Activated CD8-positive, alpha-beta memory T cell treated with anti-CD3 and anti-CD28 coated beads for 4 hours (primary cell): ENCODE data around the gene IFNA7.
"Not testable (repeated sequence)": the region's sequence is repeated elsewhere in the genome, so short reads cannot be mapped to it uniquely, and the experiment has no call there.

ENCODE experiments used
- DNase-seq, 2 donors: peaks; one replicate each; pipeline ENCODE4 v3.0.0-alpha.2; 2020; ENCODE audit warnings: low read depth in 2 of 2

IFNA7 gene

DNA sequence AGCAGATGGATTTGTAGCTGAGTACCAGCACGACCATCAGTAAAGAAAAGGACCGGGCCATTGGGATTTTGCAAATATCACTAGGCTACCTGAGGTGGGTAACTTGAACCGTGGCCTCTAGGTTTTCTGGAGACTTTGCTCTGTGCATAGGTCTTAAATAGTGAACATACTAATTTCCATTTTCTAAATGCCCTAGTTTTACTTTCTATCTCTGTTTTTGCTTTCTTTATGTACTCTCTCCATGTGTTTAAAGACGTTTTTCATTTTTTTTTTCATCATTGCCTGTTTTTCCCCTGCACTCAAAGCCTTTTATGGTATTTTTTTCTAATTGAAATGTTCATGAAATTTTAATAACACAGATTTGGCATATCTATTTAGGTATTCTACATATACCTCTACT, at the start of gene IFNA7:
TSS of gene IFNA7 (minus strand) at position 101 of the 400 bp plus-strand sequence. CDS start at position 61, 40 bp downstream.
- not testable (repeated sequence) for DNase-seq

DNA sequence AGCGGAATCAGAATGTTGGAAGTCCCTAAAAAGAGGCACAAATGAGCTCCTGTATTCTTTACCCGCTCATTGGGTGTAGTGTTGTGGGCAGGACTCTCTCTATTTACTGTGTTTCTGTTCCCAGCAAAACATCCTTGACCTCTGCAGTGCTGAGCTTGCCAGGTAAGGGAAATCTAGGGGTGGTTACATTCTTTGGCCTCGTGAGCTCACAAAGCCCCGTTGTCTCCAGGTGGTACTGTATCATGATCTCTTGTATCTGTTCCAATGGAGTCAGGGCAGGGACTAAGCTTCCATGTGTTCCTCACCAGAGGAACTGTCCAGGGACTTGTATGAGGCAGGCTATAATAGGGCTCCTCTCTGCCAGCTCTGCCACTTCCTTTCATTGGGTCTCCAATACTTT, 49.6 kb upstream of the IFNA7 start:
- no peak for DNase-seq

DNA sequence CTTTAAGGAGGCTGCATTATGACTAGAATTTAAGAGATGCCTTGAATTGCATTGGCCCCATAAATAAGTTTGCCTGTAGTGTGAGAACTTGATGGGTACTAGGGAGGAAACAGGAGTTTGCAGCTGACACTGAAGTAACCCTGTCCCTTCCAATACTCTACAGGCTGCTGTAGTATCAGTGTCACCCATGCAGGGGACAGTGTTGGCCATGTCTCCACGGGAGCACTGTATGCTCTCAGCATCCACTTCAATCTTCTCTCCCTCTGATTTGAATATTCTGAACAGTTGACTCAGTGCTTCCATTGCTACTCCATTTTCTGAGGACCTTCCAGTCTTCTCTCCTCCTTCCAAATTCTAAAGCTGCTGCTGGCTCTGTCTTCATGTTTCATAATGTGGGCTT, 49.2 kb upstream of the IFNA7 start:
- no peak for DNase-seq

DNA sequence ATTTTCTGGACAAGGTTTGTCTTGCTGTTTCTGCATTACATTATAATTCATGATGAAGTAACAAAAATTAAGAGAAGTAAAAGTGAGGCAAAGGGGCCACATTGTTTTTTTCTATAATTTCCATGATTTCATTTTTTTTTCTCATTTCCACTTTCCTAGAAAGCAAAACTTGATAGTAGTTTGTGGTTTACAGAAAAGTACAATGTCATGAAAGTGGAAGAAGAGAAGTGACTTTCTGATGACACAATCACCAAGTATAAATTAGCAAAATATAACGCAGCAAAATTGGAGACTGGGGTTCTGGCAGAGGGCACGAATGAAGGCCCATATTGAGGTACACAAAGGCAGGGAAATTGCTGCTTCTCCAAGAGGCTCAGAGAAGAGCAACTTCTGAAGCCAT, 42.8 kb upstream of the IFNA7 start:
- DNase-seq = no peak

DNA sequence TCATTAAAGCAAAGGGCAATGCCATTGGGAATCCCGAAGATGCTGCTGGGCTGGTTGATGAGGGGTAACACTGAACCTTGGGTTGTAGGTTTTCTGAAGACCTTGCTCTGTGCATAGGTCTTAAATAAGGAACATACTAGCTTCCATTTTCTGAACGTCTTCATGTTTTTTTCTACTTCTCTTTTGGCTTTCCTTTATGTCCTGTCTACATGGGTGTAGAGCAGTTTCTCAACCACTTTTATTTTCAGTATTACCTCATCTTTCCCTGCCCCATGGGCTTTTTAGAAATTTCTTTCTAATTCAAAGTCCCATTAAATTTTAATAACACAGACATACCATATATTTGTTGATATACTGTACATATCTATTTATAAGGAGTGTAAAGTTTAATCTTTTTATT, 37.9 kb upstream of the IFNA7 start, which contains the start of gene IFNA14:
TSS of gene IFNA14 (minus strand) at position 95 of the 400 bp plus-strand sequence. CDS start at position 25, 70 bp downstream.
- DNase-seq = no peak

DNA sequence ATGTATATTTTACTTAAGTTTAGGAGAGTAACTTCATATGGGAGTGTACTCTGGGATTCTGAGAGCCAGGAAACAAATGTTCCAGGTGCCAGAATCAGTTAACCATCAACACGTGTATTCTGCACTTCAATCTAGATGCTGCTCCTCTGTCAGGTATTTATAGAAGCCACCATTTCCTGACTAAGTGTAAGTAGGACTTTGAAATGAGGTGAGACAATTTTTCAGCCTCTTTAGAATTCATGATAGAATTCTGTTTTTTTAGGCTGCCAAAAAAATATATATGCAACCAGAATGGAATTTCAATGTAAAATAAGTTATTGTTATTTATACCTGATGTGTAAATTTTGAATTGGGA, 34.3 kb upstream of the IFNA7 start:
- not testable (repeated sequence) for DNase-seq

DNA sequence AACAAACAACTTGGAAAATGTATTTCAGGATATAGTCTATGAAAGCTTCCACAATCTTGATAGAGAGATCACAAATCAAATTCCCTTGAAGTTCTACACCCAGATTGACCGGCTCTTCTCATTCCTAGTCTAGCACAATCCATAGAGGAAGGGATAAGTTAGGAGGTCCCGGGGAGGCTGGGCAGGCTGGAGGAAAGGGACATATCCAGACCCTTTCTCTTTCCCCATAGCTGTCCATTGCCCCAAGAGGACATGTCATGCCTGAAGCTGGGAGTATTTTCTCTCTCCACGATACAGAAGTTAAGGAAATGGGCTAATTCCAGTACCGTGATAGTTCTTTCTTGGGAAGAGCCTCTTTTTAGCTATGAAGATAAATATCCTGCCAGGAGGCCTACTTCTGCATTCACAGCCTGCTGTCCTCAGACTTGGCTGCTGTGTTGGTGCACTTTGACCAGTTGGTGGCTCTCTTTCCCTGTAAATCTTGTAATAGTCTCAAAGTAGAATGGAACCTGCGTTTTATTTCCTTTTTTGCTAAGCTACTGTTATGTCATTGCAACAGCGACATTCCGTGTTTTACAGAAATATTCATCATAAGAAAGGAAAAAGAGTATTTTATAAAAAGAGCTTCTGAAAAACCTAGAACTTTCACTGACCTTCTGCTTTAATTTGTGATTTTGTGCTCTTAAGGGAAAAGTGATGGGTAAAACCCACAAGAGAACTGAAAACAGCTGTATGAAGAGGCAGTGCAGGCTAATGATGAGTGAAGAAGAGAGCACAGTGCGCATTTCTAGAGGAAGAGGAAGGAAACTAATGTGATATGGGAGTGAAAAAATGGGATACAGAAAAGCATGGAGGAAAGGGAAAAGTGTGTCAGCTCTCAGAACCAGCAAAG, 33.7 kb upstream of the IFNA7 start:
- not testable (repeated sequence) for DNase-seq

DNA sequence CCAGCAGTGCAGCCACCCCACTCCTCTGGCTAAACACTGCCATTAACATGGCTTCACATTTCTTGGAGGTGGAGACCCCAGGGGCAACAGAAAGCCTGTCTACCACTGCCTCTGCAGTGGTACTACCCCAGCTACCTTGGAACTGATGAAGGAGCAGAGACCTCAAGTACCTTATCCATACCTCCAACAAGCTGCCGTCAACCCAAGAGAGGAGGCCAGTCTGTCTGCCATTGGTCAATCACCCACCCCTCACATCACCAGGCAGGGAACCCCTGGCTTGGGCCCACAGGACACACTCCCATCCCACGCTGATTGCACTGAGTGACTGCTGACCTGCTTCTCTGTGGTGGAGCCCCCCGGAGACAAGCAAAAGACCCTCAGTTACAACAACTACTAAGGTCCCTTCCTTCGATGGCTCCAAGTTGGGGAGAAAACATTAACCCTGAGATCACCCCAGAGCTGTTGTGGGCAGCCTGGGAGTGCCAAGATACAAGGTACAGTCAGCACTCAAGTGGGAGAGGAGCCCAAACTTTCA, 32.2 kb upstream of the IFNA7 start:
- DNase-seq = no peak

DNA sequence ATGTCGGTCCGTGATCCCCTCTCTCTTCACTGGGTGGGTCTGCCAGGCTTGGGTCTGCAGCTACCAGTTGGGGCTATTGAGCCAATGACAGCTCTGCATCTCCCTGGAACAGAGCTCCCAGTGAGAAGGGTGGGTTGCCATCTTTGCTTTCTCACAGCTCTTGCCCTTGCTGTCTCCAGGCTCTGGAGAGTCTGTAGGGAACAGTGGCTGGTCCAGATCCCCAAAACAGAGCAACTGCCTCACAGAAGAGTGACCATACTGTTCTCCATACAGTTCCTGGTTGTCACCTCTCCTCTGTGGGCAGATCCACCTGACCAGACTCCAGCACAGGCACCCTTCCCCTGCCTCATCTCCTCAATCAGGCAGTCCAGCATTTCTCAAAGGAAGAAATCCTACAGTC, 31.3 kb upstream of the IFNA7 start:
- DNase-seq = no peak

DNA sequence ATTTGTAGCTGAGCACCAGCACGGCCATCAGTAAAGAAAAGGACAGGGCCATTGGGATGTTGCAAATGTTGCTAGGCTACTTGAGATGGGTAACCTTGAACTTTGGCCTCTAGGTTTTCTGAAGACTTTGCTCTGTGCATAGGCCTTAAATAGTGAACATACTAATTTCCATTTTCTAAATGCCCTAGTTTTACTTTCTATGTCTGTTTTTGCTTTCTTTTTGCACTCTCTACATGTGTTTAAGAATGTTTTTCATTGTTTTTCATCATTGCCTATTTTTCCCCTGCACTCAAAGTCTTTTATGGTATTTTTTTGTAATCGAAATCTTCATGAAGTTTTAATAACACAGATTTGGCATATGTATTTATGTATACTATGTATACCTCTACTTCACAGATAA, 26.1 kb upstream of the IFNA7 start, which contains the start of gene IFNA17:
TSS of gene IFNA17 (minus strand) at position 101 of the 400 bp plus-strand sequence. CDS start at position 52, 49 bp downstream.
- no peak for DNase-seq

DNA sequence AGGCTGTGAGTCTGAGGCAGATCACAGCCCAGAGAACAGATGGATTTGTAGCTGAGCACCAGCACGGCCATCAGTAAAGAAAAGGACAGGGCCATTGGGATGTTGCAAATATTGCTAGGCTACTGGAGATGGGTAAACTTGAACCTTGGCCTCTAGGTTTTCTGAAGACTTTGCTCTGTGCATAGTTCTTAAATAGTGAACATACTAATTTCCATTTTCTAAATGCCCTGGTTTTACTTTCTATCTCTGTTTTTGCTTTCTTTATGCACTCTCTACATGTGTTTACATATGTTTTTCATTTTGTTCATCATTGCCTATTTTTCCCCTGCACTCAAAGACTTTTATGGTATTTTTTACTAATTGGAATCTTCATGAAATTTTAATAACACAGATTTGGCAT, 15.2 kb upstream of the IFNA7 start, which contains the start of gene IFNA16:
TSS of gene IFNA16 (minus strand) at position 101 of the 400 bp plus-strand sequence. CDS start at position 95, 6 bp downstream.
- not testable (repeated sequence) for DNase-seq

DNA sequence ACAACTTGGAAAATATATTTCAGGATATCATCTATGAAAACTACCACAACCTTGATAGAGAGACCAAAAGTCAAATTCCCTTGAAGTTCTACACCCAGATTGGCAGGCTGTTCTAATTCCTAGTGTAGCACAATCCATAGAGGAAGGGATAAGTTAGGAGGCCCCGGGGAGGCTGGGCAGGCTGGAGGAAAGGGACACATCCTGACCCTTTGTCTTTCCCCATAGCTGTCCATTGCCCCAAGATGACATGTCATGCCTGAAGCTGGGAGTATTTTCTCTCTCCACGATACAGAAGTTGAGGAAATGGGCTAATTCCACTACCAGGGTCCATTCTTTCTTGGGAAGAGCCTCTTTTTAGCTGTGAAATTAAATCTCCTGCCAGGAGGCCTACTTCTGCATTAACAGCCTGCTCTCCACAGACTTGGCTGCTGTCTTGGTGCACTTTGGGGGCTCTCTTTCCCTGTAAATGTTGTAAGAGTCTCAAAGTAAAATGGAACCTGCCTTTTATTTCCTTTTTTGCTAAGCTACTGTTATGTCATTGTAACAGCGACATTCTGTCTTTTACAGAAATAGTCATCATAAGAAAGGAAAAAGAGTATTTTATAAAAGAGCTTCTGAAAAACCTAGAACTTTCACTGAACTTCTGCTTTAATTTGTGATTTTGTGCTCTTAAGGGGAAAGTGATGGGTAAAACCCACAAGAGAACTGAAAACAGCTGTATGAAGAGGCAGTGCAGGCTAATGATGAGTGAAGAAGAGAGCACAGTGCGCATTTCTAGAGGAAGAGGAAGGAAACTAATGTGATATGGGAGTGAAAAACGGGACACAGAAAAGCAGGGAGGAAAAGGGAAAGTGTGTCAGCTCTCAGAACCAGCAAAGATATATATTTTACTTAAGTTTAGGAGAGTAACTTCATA, 11.7 kb upstream of the IFNA7 start:
- DNase-seq = not testable (repeated sequence)

DNA sequence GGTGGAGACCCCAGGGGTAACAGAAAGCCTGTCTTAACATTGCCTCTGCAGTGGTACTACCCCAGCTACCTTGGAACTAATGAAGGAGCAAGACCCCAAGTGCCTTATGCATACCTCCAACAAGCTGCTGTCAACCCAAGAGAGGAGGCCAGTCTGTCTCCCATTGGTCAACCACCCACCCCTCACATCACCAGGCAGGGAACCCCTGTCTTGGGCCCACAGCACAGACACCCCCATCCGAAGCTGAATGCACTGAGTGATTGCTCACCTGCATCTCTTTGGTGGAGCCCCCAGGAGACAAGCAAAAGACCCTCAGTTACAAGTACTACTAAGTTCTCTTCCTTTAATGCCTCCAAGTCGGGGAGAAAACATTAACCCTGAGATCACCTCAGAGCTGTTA, 10.2 kb upstream of the IFNA7 start:
- not testable (repeated sequence) for DNase-seq

DNA sequence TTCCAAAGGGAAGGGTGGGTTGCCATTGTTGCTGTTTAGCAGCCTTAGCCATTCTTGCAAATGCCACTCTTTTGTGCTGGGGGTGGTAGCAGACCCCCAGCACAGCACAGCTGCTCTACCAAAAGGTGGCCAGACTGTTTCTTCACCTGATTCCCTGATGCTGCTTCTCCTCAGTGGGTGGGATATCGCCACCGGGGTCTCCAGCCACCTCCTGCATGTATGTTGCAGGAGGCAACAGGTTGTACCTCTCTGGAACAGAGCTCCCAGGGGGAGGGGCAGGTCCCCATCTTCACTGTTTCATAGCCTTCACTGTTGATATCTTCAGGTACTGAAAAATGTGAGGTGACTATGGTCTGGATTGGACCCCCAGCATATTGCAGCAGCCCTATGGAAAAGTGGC, 8.8 kb upstream of the IFNA7 start:
- not testable (repeated sequence) for DNase-seq

DNA sequence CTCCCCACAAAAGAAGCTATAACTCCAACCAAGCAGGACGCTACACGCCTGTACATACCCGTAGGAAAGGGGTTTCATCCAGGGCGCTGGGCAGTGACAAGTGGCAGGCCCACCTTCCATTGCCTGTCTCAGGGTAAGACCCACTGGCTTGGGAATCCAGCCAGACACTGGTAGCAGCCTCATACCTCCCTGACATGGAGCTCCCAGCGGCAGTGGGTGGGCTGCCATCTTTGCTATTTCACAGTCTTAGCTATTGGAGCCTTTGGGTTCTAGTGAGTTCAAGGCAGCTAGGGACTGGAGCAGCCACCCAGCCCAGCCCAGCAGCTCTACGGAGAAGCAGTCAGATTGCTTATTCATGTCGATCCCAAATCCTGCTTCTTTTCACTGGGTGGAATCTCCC, 8.3 kb upstream of the IFNA7 start:
- no peak for DNase-seq

DNA sequence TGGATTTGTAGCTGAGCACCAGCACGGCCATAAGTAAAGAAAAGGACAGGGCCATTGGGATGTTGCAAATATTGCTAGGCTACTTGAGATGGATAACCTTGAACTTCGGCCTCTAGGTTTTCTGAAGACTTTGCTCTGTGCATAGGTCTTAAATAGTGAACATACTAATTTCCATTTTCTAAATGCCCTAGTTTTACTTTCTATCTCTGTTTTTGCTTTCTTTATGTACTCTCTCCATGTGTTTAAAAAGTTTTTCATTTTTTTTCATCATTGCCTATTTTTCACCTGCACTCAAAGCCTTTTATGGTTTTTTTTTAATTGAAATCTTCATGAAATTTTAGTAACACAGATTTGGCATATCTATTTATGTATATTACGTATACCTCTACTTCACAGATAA, 5.0 kb upstream of the IFNA7 start, which contains the start of gene IFNA10:
TSS of gene IFNA10 (minus strand) at position 101 of the 400 bp plus-strand sequence. CDS start at position 55, 46 bp downstream.
- DNase-seq = not testable (repeated sequence)

DNA sequence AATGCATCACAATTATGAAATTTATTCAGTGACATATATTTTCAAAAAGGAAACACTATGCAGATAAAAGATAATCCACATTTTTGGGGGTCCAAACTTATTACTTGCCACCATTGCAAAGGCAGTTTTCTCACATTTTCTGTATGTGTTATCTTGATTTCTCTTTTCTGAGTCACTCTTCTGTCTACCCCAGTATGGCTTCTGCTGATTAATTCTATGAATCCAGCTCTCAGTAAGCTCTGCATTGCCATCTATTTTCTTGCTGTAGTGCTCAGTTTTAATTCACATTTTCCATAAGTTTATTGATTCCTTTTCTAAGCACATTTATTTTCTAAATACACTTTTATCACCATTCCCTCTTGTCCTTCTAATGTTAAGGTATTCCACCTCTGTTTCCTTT, 3.2 kb upstream of the IFNA7 start:
- DNase-seq = no peak

DNA sequence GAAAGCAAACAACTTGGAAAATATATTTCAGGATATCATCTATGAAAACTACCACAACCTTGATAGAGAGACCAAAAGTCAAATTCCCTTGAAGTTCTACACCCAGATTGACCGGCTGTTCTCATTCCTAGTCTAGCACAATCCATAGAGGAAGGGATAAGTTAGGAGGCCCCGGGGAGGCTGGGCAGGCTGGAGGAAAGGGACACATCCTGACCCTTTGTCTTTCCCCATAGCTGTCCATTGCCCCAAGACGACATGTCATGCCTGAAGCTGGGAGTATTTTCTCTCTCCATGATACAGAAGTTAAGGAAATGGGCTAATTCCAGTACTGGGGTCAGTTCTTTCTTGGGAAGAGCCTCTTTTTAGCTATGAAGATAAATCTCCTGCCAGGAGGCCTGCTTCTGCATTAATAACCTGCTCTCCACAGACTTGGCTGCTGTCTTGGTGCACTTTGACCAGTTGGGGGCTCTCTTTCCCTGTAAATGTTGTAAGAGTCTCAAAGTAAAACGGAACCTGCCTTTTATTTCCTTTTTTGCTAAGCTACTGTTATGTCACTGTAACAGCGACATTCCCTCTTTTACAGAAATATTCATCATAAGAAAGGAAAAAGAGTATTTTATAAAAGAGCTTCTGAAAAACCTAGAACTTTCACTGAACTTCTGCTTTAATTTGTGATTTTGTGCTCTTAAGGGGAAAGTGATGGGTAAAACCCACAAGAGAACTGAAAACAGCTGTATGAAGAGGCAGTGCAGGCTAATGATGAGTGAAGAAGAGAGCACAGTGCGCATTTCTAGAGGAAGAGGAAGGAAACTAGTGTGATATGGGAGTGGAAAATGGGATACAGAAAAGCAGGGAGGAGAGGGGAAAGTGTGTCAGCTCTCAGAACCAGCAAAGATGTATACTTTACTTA, 6.9 kb downstream of the IFNA7 start:
- not testable (repeated sequence) for DNase-seq

DNA sequence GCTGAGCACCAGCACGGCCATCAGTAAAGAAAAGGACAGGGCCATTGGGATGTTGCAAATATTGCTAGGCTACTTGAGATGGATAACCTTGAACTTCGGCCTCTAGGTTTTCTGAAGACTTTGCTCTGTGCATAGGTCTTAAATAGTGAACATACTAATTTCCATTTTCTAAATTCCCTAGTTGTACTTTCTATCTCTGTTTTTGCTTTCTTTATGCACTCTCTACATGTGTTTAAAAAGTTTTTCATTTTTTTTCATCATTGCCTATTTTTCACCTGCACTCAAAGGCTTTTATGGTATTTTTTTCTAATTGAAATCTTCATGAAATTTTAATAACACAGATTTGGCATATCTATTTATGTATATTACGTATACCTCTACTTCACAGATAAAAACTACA, 14.5 kb downstream of the IFNA7 start, which contains the start of gene IFNA4:
TSS of gene IFNA4 (minus strand) at position 101 of the 400 bp plus-strand sequence. CDS start at position 45, 56 bp downstream.
- not testable (repeated sequence) for DNase-seq
